ENCODE measurements around the gene MRPS18B. TPM values are rescaled to one million over a fixed set of nuclear protein-coding genes. Genes with fewer than 3 reads are reported as not detected.

Gene MRPS18B
- total and polyA plus RNA-seq, 2 of the 13 experiments (the other 11 are each of a cell fraction or from before 2014, with no cell fraction given) = 125 to 131 TPM

DNA sequence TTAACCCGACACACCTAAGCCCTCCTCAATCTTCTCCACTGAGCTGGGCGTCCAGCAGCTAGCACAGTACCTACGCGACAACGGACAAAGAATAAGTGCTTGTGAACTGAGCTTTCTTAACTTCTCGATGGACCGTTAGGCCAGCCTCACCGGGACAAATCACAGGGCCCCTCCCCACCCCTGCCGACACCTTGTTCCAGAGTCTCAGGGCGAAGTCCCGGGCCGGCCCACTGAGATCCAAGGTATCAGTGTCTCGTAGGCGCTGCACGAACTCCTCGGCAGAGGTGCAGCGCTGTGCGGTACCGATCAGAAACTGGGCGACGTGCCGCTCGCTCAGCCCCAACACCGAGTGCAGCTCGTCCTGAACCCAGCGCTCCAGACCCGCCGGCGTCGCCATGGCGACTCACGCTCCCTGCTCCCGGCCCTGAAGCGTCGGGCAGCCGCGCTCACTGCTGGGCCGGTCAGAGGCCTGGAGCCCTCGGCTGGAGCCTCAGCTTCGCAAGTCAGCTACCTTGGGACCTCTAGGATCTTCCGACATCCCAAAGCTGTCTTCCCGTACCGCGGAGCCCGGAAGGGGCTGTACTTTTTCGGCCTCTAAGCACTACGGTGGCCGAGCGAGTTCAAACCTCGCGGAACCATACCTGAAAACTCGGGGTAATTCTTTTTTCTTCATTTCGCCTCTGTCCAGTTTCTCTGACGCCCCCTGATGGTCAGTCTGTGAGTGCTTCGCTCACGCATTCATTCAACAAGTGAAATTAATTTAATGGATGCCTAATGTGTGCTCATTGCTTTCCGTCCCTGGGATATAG lies 55.0 kb downstream of the MRPS18B start, which contains the start of gene DHX16 (continued):
- no peak; the same call in 1 of the 2 replicates for TF ChIP-seq REL (CRISPR knock-in tag; conservative IDR thresholded peaks at IDR 0.05)
- TF ChIP-seq GLI4 (CRISPR knock-in tag; IDR thresholded peaks at IDR 0.05; ENCODE audit: borderline replicate concordance) = peak; percentile 87; the same call in 1 of the 2 replicates
- TF ChIP-seq, protein P1, sequence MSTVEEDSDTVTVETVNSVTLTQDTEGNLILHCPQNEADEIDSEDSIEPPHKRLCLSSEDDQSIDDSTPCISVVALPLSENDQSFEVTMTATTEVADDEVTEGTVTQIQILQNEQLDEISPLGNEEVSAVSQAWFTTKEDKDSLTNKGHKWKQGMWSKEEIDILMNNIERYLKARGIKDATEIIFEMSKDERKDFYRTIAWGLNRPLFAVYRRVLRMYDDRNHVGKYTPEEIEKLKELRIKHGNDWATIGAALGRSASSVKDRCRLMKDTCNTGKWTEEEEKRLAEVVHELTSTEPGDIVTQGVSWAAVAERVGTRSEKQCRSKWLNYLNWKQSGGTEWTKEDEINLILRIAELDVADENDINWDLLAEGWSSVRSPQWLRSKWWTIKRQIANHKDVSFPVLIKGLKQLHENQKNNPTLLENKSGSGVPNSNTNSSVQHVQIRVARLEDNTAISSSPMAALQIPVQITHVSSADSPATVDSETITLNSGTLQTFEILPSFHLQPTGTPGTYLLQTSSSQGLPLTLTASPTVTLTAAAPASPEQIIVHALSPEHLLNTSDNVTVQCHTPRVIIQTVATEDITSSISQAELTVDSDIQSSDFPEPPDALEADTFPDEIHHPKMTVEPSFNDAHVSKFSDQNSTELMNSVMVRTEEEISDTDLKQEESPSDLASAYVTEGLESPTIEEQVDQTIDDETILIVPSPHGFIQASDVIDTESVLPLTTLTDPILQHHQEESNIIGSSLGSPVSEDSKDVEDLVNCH (CRISPR knock-in tag; IDR thresholded peaks at IDR 0.05) = no peak
- peak; percentile 79 for TF ChIP-seq MED1 (CRISPR knock-in tag; IDR thresholded peaks at IDR 0.05)
- 0 out of 2 replicates have a peak, but pooled peaks have one; percentile 62 for TF ChIP-seq NFE2L1 (CRISPR knock-in tag; IDR thresholded peaks at IDR 0.05; ENCODE audit: borderline replicate concordance)
- TF ChIP-seq NR2F6 (IDR thresholded peaks at IDR 0.05) = peak; percentile 49; the same call in 1 of the 2 replicates
- TF ChIP-seq NR2F6 (CRISPR knock-in tag; IDR thresholded peaks at IDR 0.05) = peak; percentile 61; the same call in 1 of the 2 replicates
- TF ChIP-seq PHF5A (CRISPR knock-in tag; IDR thresholded peaks at IDR 0.05; ENCODE audit: low read depth, unreplicated experiment) = peak; percentile 90
- no peak; the same call in 1 of the 2 replicates for TF ChIP-seq ZNF460 (CRISPR knock-in tag; IDR thresholded peaks at IDR 0.05; ENCODE audit: borderline replicate concordance)
- TF ChIP-seq, protein P2, sequence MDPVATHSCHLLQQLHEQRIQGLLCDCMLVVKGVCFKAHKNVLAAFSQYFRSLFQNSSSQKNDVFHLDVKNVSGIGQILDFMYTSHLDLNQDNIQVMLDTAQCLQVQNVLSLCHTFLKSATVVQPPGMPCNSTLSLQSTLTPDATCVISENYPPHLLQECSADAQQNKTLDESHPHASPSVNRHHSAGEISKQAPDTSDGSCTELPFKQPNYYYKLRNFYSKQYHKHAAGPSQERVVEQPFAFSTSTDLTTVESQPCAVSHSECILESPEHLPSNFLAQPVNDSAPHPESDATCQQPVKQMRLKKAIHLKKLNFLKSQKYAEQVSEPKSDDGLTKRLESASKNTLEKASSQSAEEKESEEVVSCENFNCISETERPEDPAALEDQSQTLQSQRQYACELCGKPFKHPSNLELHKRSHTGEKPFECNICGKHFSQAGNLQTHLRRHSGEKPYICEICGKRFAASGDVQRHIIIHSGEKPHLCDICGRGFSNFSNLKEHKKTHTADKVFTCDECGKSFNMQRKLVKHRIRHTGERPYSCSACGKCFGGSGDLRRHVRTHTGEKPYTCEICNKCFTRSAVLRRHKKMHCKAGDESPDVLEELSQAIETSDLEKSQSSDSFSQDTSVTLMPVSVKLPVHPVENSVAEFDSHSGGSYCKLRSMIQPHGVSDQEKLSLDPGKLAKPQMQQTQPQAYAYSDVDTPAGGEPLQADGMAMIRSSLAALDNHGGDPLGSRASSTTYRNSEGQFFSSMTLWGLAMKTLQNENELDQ (CRISPR knock-in tag; IDR thresholded peaks at IDR 0.05; ENCODE audit: borderline replicate concordance) = no peak
- TF ChIP-seq YY1 (IDR thresholded peaks at IDR 0.05; ENCODE audit: insufficient read depth, insufficient replicate concordance, low read depth, low read length) = peak; percentile 77
- TF ChIP-seq ZNF878 (CRISPR knock-in tag; IDR thresholded peaks at IDR 0.05) = no peak; the same call in 1 of the 2 replicates
- TF ChIP-seq POLR2A (IDR thresholded peaks at IDR 0.05; ENCODE audit: insufficient read depth in 1 of 2, low read depth in 2 of 2, low read length in 2 of 2) = peak; percentile 79 to 81
- peak; percentile 59; the same call in 1 of the 2 replicates for TF ChIP-seq CBX5 (CRISPR knock-in tag; IDR thresholded peaks at IDR 0.05; ENCODE audit: borderline replicate concordance)
- no peak for TF ChIP-seq FOXM1 (CRISPR knock-in tag; IDR thresholded peaks at IDR 0.05)
- peak; percentile 85; the same call in 1 of the 2 replicates for TF ChIP-seq ELF4 (CRISPR knock-in tag; IDR thresholded peaks at IDR 0.05; ENCODE audit: borderline replicate concordance)
- TF ChIP-seq, protein P3, sequence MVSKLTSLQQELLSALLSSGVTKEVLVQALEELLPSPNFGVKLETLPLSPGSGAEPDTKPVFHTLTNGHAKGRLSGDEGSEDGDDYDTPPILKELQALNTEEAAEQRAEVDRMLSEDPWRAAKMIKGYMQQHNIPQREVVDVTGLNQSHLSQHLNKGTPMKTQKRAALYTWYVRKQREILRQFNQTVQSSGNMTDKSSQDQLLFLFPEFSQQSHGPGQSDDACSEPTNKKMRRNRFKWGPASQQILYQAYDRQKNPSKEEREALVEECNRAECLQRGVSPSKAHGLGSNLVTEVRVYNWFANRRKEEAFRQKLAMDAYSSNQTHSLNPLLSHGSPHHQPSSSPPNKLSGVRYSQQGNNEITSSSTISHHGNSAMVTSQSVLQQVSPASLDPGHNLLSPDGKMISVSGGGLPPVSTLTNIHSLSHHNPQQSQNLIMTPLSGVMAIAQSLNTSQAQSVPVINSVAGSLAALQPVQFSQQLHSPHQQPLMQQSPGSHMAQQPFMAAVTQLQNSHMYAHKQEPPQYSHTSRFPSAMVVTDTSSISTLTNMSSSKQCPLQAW (CRISPR knock-in tag; IDR thresholded peaks at IDR 0.05) = peak; percentile 85
- TF ChIP-seq, protein P4, sequence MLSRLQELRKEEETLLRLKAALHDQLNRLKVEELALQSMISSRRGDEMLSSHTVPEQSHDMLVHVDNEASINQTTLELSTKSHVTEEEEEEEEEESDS (CRISPR knock-in tag; IDR thresholded peaks at IDR 0.05; ENCODE audit: borderline replicate concordance) = 0 out of 2 replicates have a peak, but pooled peaks have one; percentile 69
- TF ChIP-seq CHD4 (IDR thresholded peaks at IDR 0.05; ENCODE audit: borderline replicate concordance, low read length) = no peak
- TF ChIP-seq ATF7 (IDR thresholded peaks at IDR 0.05) = no peak
- 0 out of 2 replicates have a peak, but pooled peaks have one; percentile 36 for TF ChIP-seq ATF7 (CRISPR knock-in tag; IDR thresholded peaks at IDR 0.05)
- no peak for TF ChIP-seq CAMTA2 (CRISPR knock-in tag; IDR thresholded peaks at IDR 0.05; ENCODE audit: borderline replicate concordance)
- peak; percentile 100 for TF ChIP-seq ZNF3 (CRISPR knock-in tag; IDR thresholded peaks at IDR 0.05)
- no peak for TF ChIP-seq FOSL2 (CRISPR knock-in tag; IDR thresholded peaks at IDR 0.05)

Measured in HepG2 (cell line).